Calu3 (cell line): ENCODE measurements around the gene FBXL17. TPM values are rescaled to one million over a fixed set of nuclear protein-coding genes. Genes with fewer than 3 reads are reported as not detected.

Source experiments
- BruUV-seq: library from RNA; stranded (reverse); fragments of 400-500 nt; replicated peaks from 2 replicates; lab custom pipeline; 2021; lab: Mats Ljungman, UMichigan
- CTCF ChIA-PET: fragments of 300-600 bp; sonication (Branson Sonifier 250); formaldehyde crosslinking; loops from one replicate; lab custom pipeline; 2022; ENCODE audit warnings: antibody characterized with exemption; lab: Charles Lee
- DNase-seq: peaks from one replicate; pipeline ENCODE4 v3.0.0; 2022
- H3K27ac Mint-ChIP-seq: one replicate; pipeline ENCODE4 v1.8.0; 2022; ENCODE audit warnings: mixed read lengths; ENCODE audit not compliant: unreplicated experiment
- H3K27me3 Mint-ChIP-seq: one replicate; pipeline ENCODE4 v1.8.0; 2022; ENCODE audit warnings: mixed read lengths; ENCODE audit not compliant: unreplicated experiment
- H3K36me3 Mint-ChIP-seq: one replicate; pipeline ENCODE4 v1.8.0; 2022; ENCODE audit warnings: mild to moderate bottlenecking, moderate library complexity, mixed read lengths; ENCODE audit not compliant: insufficient read depth, unreplicated experiment
- H3K4me1 Mint-ChIP-seq: one replicate; pipeline ENCODE4 v1.8.0; 2022; ENCODE audit warnings: mild to moderate bottlenecking, low read depth, mixed read lengths; ENCODE audit not compliant: unreplicated experiment
- H3K4me3 Mint-ChIP-seq: one replicate; pipeline ENCODE4 v1.8.0; 2022; ENCODE audit warnings: mild to moderate bottlenecking, low read depth, moderate library complexity, mixed read lengths; ENCODE audit not compliant: unreplicated experiment
- H3K9me3 Mint-ChIP-seq: one replicate; pipeline ENCODE4 v1.8.0; 2022; ENCODE audit warnings: low read depth, mixed read lengths; ENCODE audit not compliant: unreplicated experiment
- intact Hi-C: fragments of 100-400 bp; cut with micrococcal nuclease; formaldehyde crosslinking; loops from one replicate; pipeline ENCODE4 v1.10.0; 2022; ENCODE audit not compliant: unreplicated experiment
- total RNA-seq: library from RNA; stranded (reverse); gene quantifications from 2 replicates; pipeline ENCODE4 v1.2.3, GENCODE V29; 2022
- TF ChIP-seq, protein P1 (sequence below): fragments of 200-600 bp; IDR thresholded peaks from one replicate; pipeline ENCODE4 v1.8.0; 2022; ENCODE audit warnings: antibody characterized with exemption; ENCODE audit not compliant: unreplicated experiment

FBXL17 gene
- total RNA-seq, 1 experiment from 2014 or later: 19.6 TPM

DNA sequence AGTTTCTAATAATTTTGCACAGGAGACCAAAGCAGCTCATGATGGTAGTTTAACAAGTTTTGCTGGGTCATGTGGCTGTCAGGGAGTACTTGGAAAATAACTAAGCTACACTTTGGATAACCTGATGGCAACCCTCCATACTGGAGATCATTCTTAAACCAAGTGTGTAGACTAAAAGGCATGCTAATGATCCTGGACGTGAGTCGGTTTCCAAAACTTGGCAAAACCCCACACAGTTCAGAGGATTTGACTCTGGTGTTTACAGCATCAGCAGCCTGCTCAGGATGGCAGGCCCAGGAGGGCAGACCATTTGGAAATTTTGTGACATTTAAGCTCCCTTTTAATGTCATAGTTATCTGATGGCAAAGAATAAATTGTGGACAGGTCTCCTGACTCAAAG, 514.6 kb downstream of the FBXL17 start:
- BruUV-seq: no TSS peak
- Mint-ChIP-seq H3K9me3 (no peaks in the 10 kb centered on the region), H3K27ac (no peak overlapping the region), H3K4me3 (no peak overlapping the region), H3K27me3 (no peaks in the 10 kb centered on the region), H3K4me1 (peaks cover 28% of the 10 kb centered on the region), H3K36me3 (no peaks in the 10 kb centered on the region)
- CTCF ChIA-PET: no interaction called here
- DNase-seq: no peak
- intact Hi-C loops: loop anchor here (10.0 kb wide), 1 partner anchor 478 kb away; no protein-coding TSS in a partner anchor
- TF ChIP-seq, protein P1, sequence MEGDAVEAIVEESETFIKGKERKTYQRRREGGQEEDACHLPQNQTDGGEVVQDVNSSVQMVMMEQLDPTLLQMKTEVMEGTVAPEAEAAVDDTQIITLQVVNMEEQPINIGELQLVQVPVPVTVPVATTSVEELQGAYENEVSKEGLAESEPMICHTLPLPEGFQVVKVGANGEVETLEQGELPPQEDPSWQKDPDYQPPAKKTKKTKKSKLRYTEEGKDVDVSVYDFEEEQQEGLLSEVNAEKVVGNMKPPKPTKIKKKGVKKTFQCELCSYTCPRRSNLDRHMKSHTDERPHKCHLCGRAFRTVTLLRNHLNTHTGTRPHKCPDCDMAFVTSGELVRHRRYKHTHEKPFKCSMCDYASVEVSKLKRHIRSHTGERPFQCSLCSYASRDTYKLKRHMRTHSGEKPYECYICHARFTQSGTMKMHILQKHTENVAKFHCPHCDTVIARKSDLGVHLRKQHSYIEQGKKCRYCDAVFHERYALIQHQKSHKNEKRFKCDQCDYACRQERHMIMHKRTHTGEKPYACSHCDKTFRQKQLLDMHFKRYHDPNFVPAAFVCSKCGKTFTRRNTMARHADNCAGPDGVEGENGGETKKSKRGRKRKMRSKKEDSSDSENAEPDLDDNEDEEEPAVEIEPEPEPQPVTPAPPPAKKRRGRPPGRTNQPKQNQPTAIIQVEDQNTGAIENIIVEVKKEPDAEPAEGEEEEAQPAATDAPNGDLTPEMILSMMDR: no peak

DNA sequence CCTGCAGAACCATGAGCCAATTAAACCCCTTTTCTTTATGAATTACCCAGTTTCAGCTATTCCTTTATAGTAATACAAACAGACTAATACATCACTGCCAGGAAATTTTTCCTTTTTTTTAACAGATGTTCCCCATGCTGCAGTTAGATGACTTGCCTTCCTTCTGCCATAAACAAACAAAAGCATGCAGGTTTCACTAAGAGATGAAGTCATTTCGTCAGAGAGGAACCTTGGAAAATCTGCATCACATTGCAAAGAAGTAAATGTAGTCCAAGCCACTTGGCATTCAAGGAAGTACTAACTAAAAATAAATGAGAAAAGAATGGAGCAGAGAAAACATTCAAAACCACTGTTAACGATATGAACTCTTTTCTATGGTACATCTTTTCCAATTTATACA, 517.1 kb downstream of the FBXL17 start:
- no peaks in the 10 kb centered on the region for H3K27me3 Mint-ChIP-seq
- peaks cover 20% of the 10 kb centered on the region for H3K4me1 Mint-ChIP-seq
- H3K4me3 Mint-ChIP-seq: no peak overlapping the region
- H3K36me3 Mint-ChIP-seq: no peaks in the 10 kb centered on the region
- no peak overlapping the region for H3K27ac Mint-ChIP-seq
- no TSS peak for BruUV-seq
- intact Hi-C loops: loop anchor here (10.0 kb wide), 1 partner anchor 480 kb away; no protein-coding TSS in a partner anchor
- TF ChIP-seq, protein P1: no peak
- CTCF ChIA-PET: no interaction called here
- no peaks in the 10 kb centered on the region for H3K9me3 Mint-ChIP-seq
- DNase-seq: no peak

DNA sequence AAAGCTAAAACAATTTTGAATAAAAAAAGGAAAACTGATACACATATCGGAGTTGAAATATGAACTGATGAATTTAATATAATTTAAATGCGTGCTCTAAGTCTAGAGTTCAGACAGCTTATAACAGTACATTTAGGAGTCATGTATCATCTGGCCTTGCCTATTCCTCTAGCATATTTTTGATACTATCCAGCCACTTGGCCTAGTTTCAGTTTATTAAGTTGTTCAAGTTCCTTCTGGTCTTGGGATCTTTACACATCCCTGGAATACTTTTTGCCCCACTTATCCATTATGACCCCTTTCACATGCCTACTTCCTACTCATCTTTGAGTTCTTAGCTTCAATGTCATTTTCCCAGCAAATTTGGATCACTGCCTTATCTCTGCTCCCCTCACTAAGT, 518.8 kb downstream of the FBXL17 start:
- Mint-ChIP-seq H3K27me3 (no peaks in the 10 kb centered on the region), H3K4me3 (no peak overlapping the region), H3K4me1 (peaks cover 6% of the 10 kb centered on the region), H3K36me3 (no peaks in the 10 kb centered on the region), H3K27ac (no peak overlapping the region), H3K9me3 (no peaks in the 10 kb centered on the region)
- intact Hi-C loops: loop anchor here (10.0 kb wide), 1 partner anchor 482 kb away; no protein-coding TSS in a partner anchor
- BruUV-seq: no TSS peak
- CTCF ChIA-PET: no interaction called here
- no peak for DNase-seq
- TF ChIP-seq, protein P1: no peak

DNA sequence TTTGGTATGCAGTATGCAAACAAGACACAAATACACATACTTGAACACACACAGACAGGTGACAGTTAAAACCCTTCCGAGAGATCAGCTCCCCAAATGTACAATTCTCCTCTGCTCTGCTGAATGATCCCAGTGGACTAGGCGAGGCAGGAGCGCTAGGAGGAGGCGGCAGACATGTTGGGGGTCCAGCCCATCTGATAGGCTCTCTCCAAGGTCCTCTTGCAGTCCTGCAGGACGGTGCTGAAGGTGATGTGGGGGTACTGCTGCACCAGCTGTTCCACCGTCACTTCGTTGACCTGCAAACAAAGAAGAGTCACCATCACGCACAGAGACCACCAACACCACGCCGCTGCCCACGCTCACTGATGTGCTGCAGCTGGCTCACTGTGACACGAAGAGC, 520.3 kb downstream of the FBXL17 start:
- no peak overlapping the region for H3K27ac Mint-ChIP-seq
- no peaks in the 10 kb centered on the region for H3K27me3 Mint-ChIP-seq
- BruUV-seq: no TSS peak
- TF ChIP-seq, protein P1: no peak
- H3K4me3 Mint-ChIP-seq: no peak overlapping the region
- no peaks in the 10 kb centered on the region for H3K36me3 Mint-ChIP-seq
- CTCF ChIA-PET: no interaction called here
- H3K9me3 Mint-ChIP-seq: no peaks in the 10 kb centered on the region
- H3K4me1 Mint-ChIP-seq: no peaks in the 10 kb centered on the region
- DNase-seq: no peak
- intact Hi-C loops: loop anchor here (10.0 kb wide), 1 partner anchor 483 kb away; no protein-coding TSS in a partner anchor
